ENCODE results near the gene RSPO4.

- TF ChIP-seq SP2 (IDR thresholded peaks at IDR 0.05; ENCODE audit: extremely low read depth, low read depth, low read length, poor library complexity, severe bottlenecking) (no peak), CTCF (IDR thresholded peaks at IDR 0.05 in 2 of 3, conservative IDR thresholded peaks at IDR 0.05 in 1 of 3; ENCODE audit: insufficient read depth in 2 of 3, low read depth in 1 of 3, low read length in 3 of 3) (peak; percentile 61 to 70 (median 66)), POLR2A (conservative IDR thresholded peaks at IDR 0.05) (no peak), ZNF282 (CRISPR knock-in tag; IDR thresholded peaks at IDR 0.05) (no peak)
Observed at GRCh38 chr20:956330-956951, 45.7 kb downstream of the RSPO4 start.
